H9 (cell line): ENCODE measurements around the gene IFIT1. TPM values are rescaled to one million over a fixed set of nuclear protein-coding genes. Genes with fewer than 3 reads are reported as not detected.

Experiments used
- DNase-seq: peaks from one replicate; pipeline ENCODE4 v3.0.0-alpha.2; 2017
- H2AFZ ChIP-seq: one replicate; pipeline ENCODE4 v1.6.1; 2013; ENCODE audit warnings: mild to moderate bottlenecking, low read length, control low read depth, moderate library complexity
- H2AK5ac ChIP-seq: 2 replicates; pipeline ENCODE4 v1.6.1; 2013; ENCODE audit warnings: low read length, control low read depth, mixed read lengths; ENCODE audit not compliant: insufficient read length
- H2BK120ac ChIP-seq: one replicate; pipeline ENCODE4 v1.6.1; 2013; ENCODE audit warnings: low read depth, mild to moderate bottlenecking, low read length, control low read depth, inconsistent platforms; ENCODE audit not compliant: poor library complexity, severe bottlenecking
- H2BK12ac ChIP-seq: 2 replicates; pipeline ENCODE4 v1.6.1; 2013; ENCODE audit warnings: low read length, control low read depth, mixed read lengths, low read depth; ENCODE audit not compliant: insufficient read length
- H2BK15ac ChIP-seq: 2 replicates; pipeline ENCODE4 v1.6.1; 2013; ENCODE audit warnings: low read depth, low read length, control low read depth
- H2BK20ac ChIP-seq: one replicate; pipeline ENCODE4 v1.6.1; 2013; ENCODE audit warnings: low read depth, mild to moderate bottlenecking, low read length, control low read depth, inconsistent platforms; ENCODE audit not compliant: poor library complexity, severe bottlenecking
- H2BK5ac ChIP-seq: 2 replicates; pipeline ENCODE4 v1.6.1; 2013; ENCODE audit warnings: low read length, control low read depth, mixed read lengths; ENCODE audit not compliant: insufficient read length
- H3K14ac ChIP-seq: 2 replicates; pipeline ENCODE4 v1.6.1; 2013; ENCODE audit warnings: low read length, control low read depth; ENCODE audit not compliant: insufficient read depth
- H3K18ac ChIP-seq: 2 replicates; pipeline ENCODE4 v1.6.1; 2013; ENCODE audit warnings: low read depth, mild to moderate bottlenecking, mixed read lengths, low read length, control low read depth; ENCODE audit not compliant: insufficient read length
- H3K23ac ChIP-seq: 2 replicates; pipeline ENCODE4 v1.6.1; 2013; ENCODE audit warnings: low read length, control low read depth, mixed read lengths, low read depth; ENCODE audit not compliant: insufficient read length
- H3K23me2 ChIP-seq: 2 replicates; pipeline ENCODE4 v1.6.1; 2013; ENCODE audit warnings: low read depth, mild to moderate bottlenecking, mixed read lengths, low read length, control low read depth; ENCODE audit not compliant: insufficient read length, poor library complexity, severe bottlenecking
- H3K27ac ChIP-seq: 2 replicates; pipeline ENCODE4 v1.5.1; 2013; ENCODE audit warnings: low read length, control low read depth, mixed read lengths, low read depth; ENCODE audit not compliant: insufficient read length
- H3K27me3 ChIP-seq: 2 replicates; pipeline ENCODE4 v1.6.1; 2013; ENCODE audit warnings: low read length, control low read depth, inconsistent platforms; ENCODE audit not compliant: insufficient read depth
- H3K4ac ChIP-seq: 2 replicates; pipeline ENCODE4 v1.6.1; 2013; ENCODE audit warnings: low read depth, mild to moderate bottlenecking, control low read depth, inconsistent platforms, low read length, moderate library complexity
- H3K4me1 ChIP-seq: 2 replicates; pipeline ENCODE4 v1.6.1; 2013; ENCODE audit warnings: low read length, control low read depth, inconsistent platforms; ENCODE audit not compliant: insufficient read depth
- H3K4me2 ChIP-seq: 2 replicates; pipeline ENCODE4 v1.6.1; 2013; ENCODE audit warnings: low read length, control low read depth, mixed read lengths; ENCODE audit not compliant: insufficient read length, insufficient read depth
- H3K56ac ChIP-seq: 2 replicates; pipeline ENCODE4 v1.6.1; 2013; ENCODE audit warnings: low read depth, mild to moderate bottlenecking, mixed read lengths, low read length, control low read depth; ENCODE audit not compliant: insufficient read length
- H3K79me1 ChIP-seq: 2 replicates; pipeline ENCODE4 v1.6.1; 2013; ENCODE audit warnings: low read depth, mild to moderate bottlenecking, moderate library complexity, low read length, control low read depth, inconsistent platforms; ENCODE audit not compliant: insufficient read depth, poor library complexity, severe bottlenecking
- H3K79me2 ChIP-seq: 2 replicates; pipeline ENCODE4 v1.6.1; 2013; ENCODE audit warnings: low read length, control low read depth, inconsistent platforms; ENCODE audit not compliant: insufficient read depth
- H3K9ac ChIP-seq: 2 replicates; pipeline ENCODE4 v1.6.1; 2013; ENCODE audit warnings: low read length, control low read depth, mixed read lengths; ENCODE audit not compliant: insufficient read length; ENCODE audit errors: extremely low read depth
- H3K9me3 ChIP-seq: one replicate; pipeline ENCODE4 v1.6.1; 2013; ENCODE audit warnings: low read depth, low read length, inconsistent platforms; ENCODE audit not compliant: control insufficient read depth
- H3T11ph ChIP-seq: one replicate; pipeline ENCODE4 v1.6.1; 2013; ENCODE audit warnings: mild to moderate bottlenecking, low read length, control low read depth, inconsistent platforms
- H4K20me1 ChIP-seq: one replicate; pipeline ENCODE4 v1.6.1; 2013; ENCODE audit not compliant: control insufficient read depth, insufficient read length, insufficient read depth
- H4K5ac ChIP-seq: 2 replicates; pipeline ENCODE4 v1.6.1; 2013; ENCODE audit warnings: low read depth, mild to moderate bottlenecking, mixed read lengths, low read length, control low read depth; ENCODE audit not compliant: insufficient read length
- H4K8ac ChIP-seq: replicated peaks from 2 replicates; pipeline ENCODE4 v1.6.1; 2013; ENCODE audit warnings: low read length, control low read depth, mixed read lengths, low read depth; ENCODE audit not compliant: insufficient read length
- H4K91ac ChIP-seq: 2 replicates; pipeline ENCODE4 v1.6.1; 2013; ENCODE audit warnings: low read depth, mild to moderate bottlenecking, moderate library complexity, mixed read lengths, low read length, control low read depth; ENCODE audit not compliant: insufficient read length
- H3K27ac Mint-ChIP-seq, 3 experiments: 2 replicates in 2 of 3; 3 replicates in 1 of 3; pipeline ENCODE4 v1.8.0; 2020 to 2021; ENCODE audit warnings: mixed read lengths in 3 of 3, mild to moderate bottlenecking in 1 of 3, moderate library complexity in 1 of 3
- H3K27me3 Mint-ChIP-seq: 2 replicates; pipeline ENCODE4 v1.8.0; 2021; ENCODE audit warnings: low read depth, mild to moderate bottlenecking, moderate library complexity, mixed read lengths
- H3K36me3 Mint-ChIP-seq, 3 experiments: 2 replicates in 2 of 3; 3 replicates in 1 of 3; pipeline ENCODE4 v1.8.0; 2020 to 2021; ENCODE audit warnings: low read depth in 3 of 3, mixed read lengths in 3 of 3; ENCODE audit not compliant: insufficient read depth in 1 of 3
- H3K4me1 Mint-ChIP-seq, 2 experiments: 2 replicates each; pipeline ENCODE4 v1.8.0; 2020; ENCODE audit warnings: mixed read lengths in 2 of 2
- H3K4me3 Mint-ChIP-seq, 2 experiments: 2 replicates in 1 of 2; 3 replicates in 1 of 2; pipeline ENCODE4 v1.8.0; 2020 to 2021; ENCODE audit warnings: mild to moderate bottlenecking in 2 of 2, mixed read lengths in 2 of 2, moderate library complexity in 1 of 2
- H3K9me3 Mint-ChIP-seq, 2 experiments: 2 replicates in 1 of 2; 3 replicates in 1 of 2; pipeline ENCODE4 v1.8.0; 2020; ENCODE audit warnings: mild to moderate bottlenecking in 2 of 2, mixed read lengths in 2 of 2, moderate library complexity in 1 of 2
- WGBS: extraction: QIAGEN DNeasy Blood & Tissue Kit; methylation state at CpG from one replicate; pipeline ENCODE4 v1.1.7; 2013; ENCODE audit warnings: missing lambda C conversion rate, low lambda C conversion rate, mixed read lengths; ENCODE audit not compliant: insufficient read length; ENCODE audit errors: extremely low coverage; 5-methylcytosine and 5-hydroxymethylcytosine counted together
- total RNA-seq: library from RNA; stranded (reverse); gene quantifications from 2 replicates; pipeline ENCODE4 v1.2.1, GENCODE V29; 2021
- TF ChIP-seq, protein P1 (sequence below): fragments of 200-600 bp; sonication (generic); conservative IDR thresholded peaks from 3 replicates; pipeline ENCODE4 v1.8.0; 2021; ENCODE audit warnings: antibody characterized with exemption, mild to moderate bottlenecking

IFIT1 gene
- total RNA-seq, 1 experiment from 2014 or later: 1.2 TPM

DNA sequence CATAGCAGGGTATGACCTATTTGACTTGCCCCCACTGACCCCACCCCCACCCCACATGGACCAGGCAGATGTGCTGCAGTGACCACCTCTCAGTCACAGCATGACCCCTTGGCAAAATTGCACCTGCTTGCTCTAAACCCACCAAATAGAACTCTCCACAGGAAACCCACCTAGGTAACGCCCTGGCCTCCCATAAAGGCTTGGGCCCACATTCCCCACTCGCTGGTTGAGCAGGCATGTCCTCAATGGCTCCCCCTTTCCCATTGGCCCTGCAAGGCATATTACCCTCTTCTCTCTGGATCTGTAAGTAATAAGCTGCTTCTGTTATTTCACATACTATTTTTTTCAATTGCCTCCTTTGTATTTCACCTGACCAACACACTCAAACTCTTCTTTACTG lies 2.7 kb downstream of the IFIT1 start:
- H3K4me3 Mint-ChIP-seq: no peak overlapping the region
- Histone ChIP-seq H3K79me2 (no peaks in the 10 kb centered on the region), H3K9me3 (no peaks in the 10 kb centered on the region), H3K18ac (no peak overlapping the region), H2BK20ac (no peak overlapping the region), H3K4ac (no peak overlapping the region), H4K5ac (no peak overlapping the region), H3K79me1 (no peaks in the 10 kb centered on the region), H3T11ph (no peak overlapping the region), H3K14ac (no peak overlapping the region), H3K23ac (no peak overlapping the region), H3K4me2 (no peak overlapping the region), H3K9ac (no peak overlapping the region), H3K4me1 (peaks cover 4% of the 10 kb centered on the region; the same call in 1 of the 2 replicates), H3K56ac (no peak overlapping the region), H2BK5ac (no peak overlapping the region), H2BK12ac (no peak overlapping the region), H3K23me2 (peaks cover 2% of the 10 kb centered on the region), H2AFZ (no peak overlapping the region), H4K8ac (no peak overlapping the region), H3K27ac (no peak overlapping the region), H2BK15ac (no peak overlapping the region), H4K91ac (no peak overlapping the region), H3K27me3 (no peaks in the 10 kb centered on the region), H2BK120ac (no peak overlapping the region), H4K20me1 (no peaks in the 10 kb centered on the region), H2AK5ac (no peak overlapping the region)
- TF ChIP-seq, protein P1, sequence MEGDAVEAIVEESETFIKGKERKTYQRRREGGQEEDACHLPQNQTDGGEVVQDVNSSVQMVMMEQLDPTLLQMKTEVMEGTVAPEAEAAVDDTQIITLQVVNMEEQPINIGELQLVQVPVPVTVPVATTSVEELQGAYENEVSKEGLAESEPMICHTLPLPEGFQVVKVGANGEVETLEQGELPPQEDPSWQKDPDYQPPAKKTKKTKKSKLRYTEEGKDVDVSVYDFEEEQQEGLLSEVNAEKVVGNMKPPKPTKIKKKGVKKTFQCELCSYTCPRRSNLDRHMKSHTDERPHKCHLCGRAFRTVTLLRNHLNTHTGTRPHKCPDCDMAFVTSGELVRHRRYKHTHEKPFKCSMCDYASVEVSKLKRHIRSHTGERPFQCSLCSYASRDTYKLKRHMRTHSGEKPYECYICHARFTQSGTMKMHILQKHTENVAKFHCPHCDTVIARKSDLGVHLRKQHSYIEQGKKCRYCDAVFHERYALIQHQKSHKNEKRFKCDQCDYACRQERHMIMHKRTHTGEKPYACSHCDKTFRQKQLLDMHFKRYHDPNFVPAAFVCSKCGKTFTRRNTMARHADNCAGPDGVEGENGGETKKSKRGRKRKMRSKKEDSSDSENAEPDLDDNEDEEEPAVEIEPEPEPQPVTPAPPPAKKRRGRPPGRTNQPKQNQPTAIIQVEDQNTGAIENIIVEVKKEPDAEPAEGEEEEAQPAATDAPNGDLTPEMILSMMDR: no peak
- DNase-seq: no peak
- H3K4me1 Mint-ChIP-seq: peaks cover 11 to 15% of the 10 kb centered on the region in 2 experiments
- no peak overlapping the region for H3K27ac Mint-ChIP-seq
- WGBS: no CpG with 5 or more reads among the region's 2 CpGs
- H3K27me3 Mint-ChIP-seq: no peaks in the 10 kb centered on the region; the same call in 1 of the 2 replicates
- peaks cover 2 to 9% (median 8%) of the 10 kb centered on the region in 3 experiments; a peak in 5 of 7 replicates for H3K36me3 Mint-ChIP-seq
- H3K9me3 Mint-ChIP-seq: peaks cover 9 to 15% of the 10 kb centered on the region in 2 experiments; a peak in 4 of 5 replicates
